GM04503 (cell line): ENCODE measurements around the gene INO80B.
"Not testable (repeated sequence)": the region's sequence is repeated elsewhere in the genome, so short reads cannot be mapped to it uniquely, and the experiment has no call there.

Experiments used
- DNase-seq: peaks from one replicate; pipeline ENCODE4 v3.0.0-alpha.2; 2012; ENCODE audit warnings: low read depth

INO80B gene

GRCh38 chr2:74450570-74451190, 4.2 kb upstream of the INO80B start:
- no peak for DNase-seq

GRCh38 chr2:74457129-74457548, 2.3 kb downstream of the INO80B start:
- no peak for DNase-seq

- no peak for DNase-seq
Observed at GRCh38 chr2:74457549-74458131, 2.8 kb downstream of the INO80B start.

GRCh38 chr2:74458132-74458937, 3.4 kb downstream of the INO80B start, which contains the start of gene WBP1:
WBP1 (plus strand) TSS chr2:74458438; CDS start chr2:74458603, 165 bp downstream.
- peak; percentile 100 for DNase-seq

- DNase-seq = no peak
Observed at GRCh38 chr2:74458938-74459363, 4.1 kb downstream of the INO80B start.

- DNase-seq = not testable (repeated sequence)
Observed at GRCh38 chr2:74459503-74460118, 4.7 kb downstream of the INO80B start.

GRCh38 chr2:74460187-74460586, 5.3 kb downstream of the INO80B start:
- not testable (repeated sequence) for DNase-seq

GRCh38 chr2:74461187-74462053, 6.5 kb downstream of the INO80B start:
- no peak for DNase-seq

- no peak for DNase-seq
Observed at GRCh38 chr2:74462054-74462785, 7.3 kb downstream of the INO80B start.

- no peak for DNase-seq
Observed at GRCh38 chr2:74462786-74463105, 7.9 kb downstream of the INO80B start.

- no peak for DNase-seq
Observed at GRCh38 chr2:74464406-74464805, 9.5 kb downstream of the INO80B start.

- DNase-seq = not testable (repeated sequence)
Observed at GRCh38 chr2:74470742-74471141, 15.9 kb downstream of the INO80B start.

- DNase-seq = no peak
Observed at GRCh38 chr2:74471332-74472065, 16.6 kb downstream of the INO80B start.

GRCh38 chr2:74472086-74472944, 17.4 kb downstream of the INO80B start, which contains the start of gene MRPL53:
MRPL53 (minus strand) TSS chr2:74472680; CDS start chr2:74472660, 20 bp downstream.
- peak; percentile 67 for DNase-seq

- DNase-seq = no peak
Observed at GRCh38 chr2:74472945-74473258, 18.0 kb downstream of the INO80B start.

GRCh38 chr2:74474481-74474880, 19.6 kb downstream of the INO80B start:
- DNase-seq = no peak

GRCh38 chr2:74474899-74475298, 20.0 kb downstream of the INO80B start:
- DNase-seq = no peak

GRCh38 chr2:74481431-74481830, 26.5 kb downstream of the INO80B start:
- DNase-seq = no peak
